Cardiac septum (tissue), 1 donor: Measurements from ENCODE around the gene DOLPP1. TPM values are rescaled to one million over a fixed set of nuclear protein-coding genes. Genes with fewer than 3 reads are reported as not detected.

Experiments
- DNase-seq: peaks from one replicate; pipeline ENCODE4 v3.0.0-alpha.2; 2020; ENCODE audit warnings: low spot score
- intact Hi-C: fragments of 100-400 bp; cut with DNase I; formaldehyde crosslinking; loops from one replicate; pipeline ENCODE4 v1.14.0; 2022
- total RNA-seq: library from RNA; stranded (reverse); fragmentation: NEBNext Ultra II Directional; extraction: Animal tissue kit (Norgen Biotek cat#: 25700); gene quantifications from one replicate; pipeline ENCODE4 v1.2.1, GENCODE V29; 2021
- donor health status: DM: no; HTN: no; CAD: no.

Gene DOLPP1
- total RNA-seq, 1 donor from 2014 or later, result 4.8 TPM

GRCh38 chr9:129080298-129080600 lies 662 bp upstream of the DOLPP1 start:
- intact Hi-C loops, result no loop called here

GRCh38 chr9:129081388-129081904 lies 535 bp downstream of the DOLPP1 start:
- intact Hi-C loops, result no loop called here
- no peak for DNase-seq

More at GRCh38 chr9:129080298-129080600, 662 bp upstream of the DOLPP1 start:
- DNase-seq, result no peak

- DNase-seq, result no peak
- intact Hi-C loops, result no loop called here
These were observed 3.2 kb downstream of the DOLPP1 start for GRCh38 chr9:129084087-129084486.

- DNase-seq, result no peak
- intact Hi-C loops, result no loop called here
These were observed 8.3 kb downstream of the DOLPP1 start for GRCh38 chr9:129089246-129089645.

- no peak for DNase-seq
- intact Hi-C loops, result no loop called here
These were observed 12.9 kb downstream of the DOLPP1 start for GRCh38 chr9:129093602-129094386.

GRCh38 chr9:129094387-129095169 lies 13.7 kb downstream of the DOLPP1 start:
- no peak for DNase-seq
- intact Hi-C loops, result no loop called here

GRCh38 chr9:129095170-129095667 lies 14.3 kb downstream of the DOLPP1 start:
- intact Hi-C loops, result no loop called here
- no peak for DNase-seq

GRCh38 chr9:129095908-129096307 lies 15.0 kb downstream of the DOLPP1 start:
- no peak for DNase-seq
- intact Hi-C loops, result no loop called here

- intact Hi-C loops, result no loop called here
- no peak for DNase-seq
These were observed 16.9 kb downstream of the DOLPP1 start for GRCh38 chr9:129097671-129098306.

GRCh38 chr9:129098328-129098727 lies 17.4 kb downstream of the DOLPP1 start:
- DNase-seq, result no peak

GRCh38 chr9:129100383-129101169 lies 19.7 kb downstream of the DOLPP1 start:
- intact Hi-C loops, result no loop called here
- no peak for DNase-seq

More at GRCh38 chr9:129098328-129098727, 17.4 kb downstream of the DOLPP1 start:
- intact Hi-C loops, result no loop called here

GRCh38 chr9:129101279-129101678 lies 20.4 kb downstream of the DOLPP1 start:
- intact Hi-C loops, result no loop called here
- no peak for DNase-seq

GRCh38 chr9:129102095-129102525 lies 21.2 kb downstream of the DOLPP1 start:
- DNase-seq, result no peak
- intact Hi-C loops, result no loop called here

- DNase-seq, result no peak
- intact Hi-C loops, result no loop called here
These were observed 22.1 kb downstream of the DOLPP1 start for GRCh38 chr9:129102791-129103594.

GRCh38 chr9:129103595-129103965 lies 22.7 kb downstream of the DOLPP1 start:
- DNase-seq, result no peak
- intact Hi-C loops, result no loop called here

GRCh38 chr9:129104051-129104450 lies 23.1 kb downstream of the DOLPP1 start:
- no peak for DNase-seq
- intact Hi-C loops, result no loop called here

- intact Hi-C loops, result no loop called here
- DNase-seq, result no peak
These were observed 25.2 kb downstream of the DOLPP1 start for GRCh38 chr9:129105857-129106694.

GRCh38 chr9:129107651-129108050 lies 26.7 kb downstream of the DOLPP1 start:
- no peak for DNase-seq
- intact Hi-C loops, result no loop called here
